ENCODE measurements around the gene PARD6B. TPM values are rescaled to one million over a fixed set of nuclear protein-coding genes. Genes with fewer than 3 reads are reported as not detected.

The PARD6B gene
- total RNA-seq, 1 experiment from 2014 or later: 29.6 TPM

DNA sequence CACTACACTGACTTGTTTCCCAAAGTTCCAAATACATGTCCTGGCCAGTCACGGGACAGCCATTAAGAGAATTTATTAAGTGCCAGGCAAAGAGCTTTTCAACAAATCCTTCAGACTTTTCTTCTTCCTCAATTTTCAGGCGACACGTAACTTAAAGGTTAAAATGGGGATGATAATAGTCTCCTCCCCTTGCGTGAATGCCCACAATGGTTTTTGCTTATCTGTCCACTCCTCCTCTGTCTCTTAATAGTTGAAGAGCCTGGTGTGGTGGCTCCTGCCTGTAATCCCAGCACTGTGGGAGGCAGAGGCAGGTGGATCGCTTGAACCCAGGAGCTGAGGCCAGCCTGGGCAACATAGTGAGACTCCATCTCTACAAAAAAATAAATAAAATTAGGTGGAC lies 11.4 kb upstream of the PARD6B start:
- no peak for DNase-seq (ENCODE audit: low spot score)
- POLR2A ChIA-PET: interaction anchor here (0.6 kb wide), 1 partner anchor 239 kb away, joined by 3 read pairs; no protein-coding TSS in a partner anchor
- CTCF ChIA-PET: interaction anchor here (3.4 kb wide), 1 partner anchor 84 kb away, joined by 25 read pairs; no protein-coding TSS in a partner anchor

DNA sequence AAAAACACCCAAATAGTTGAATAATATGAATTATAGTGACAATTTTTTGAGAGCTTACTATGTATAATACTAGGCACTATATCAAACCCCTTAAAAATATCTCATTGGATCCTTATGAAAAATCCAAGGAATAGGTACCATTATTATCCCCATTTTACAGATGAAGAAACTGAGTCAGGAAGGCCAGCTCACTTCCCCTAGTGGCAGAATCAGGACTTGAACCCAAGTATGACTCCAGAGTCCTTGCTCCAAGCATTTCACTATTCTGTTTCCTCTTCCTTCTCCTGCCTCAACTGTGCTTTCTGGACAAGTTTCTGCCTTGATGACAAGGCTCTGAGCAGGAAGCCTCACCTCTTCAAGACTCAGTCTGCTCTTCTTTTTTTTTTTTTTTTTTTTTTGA lies 10.8 kb upstream of the PARD6B start:
- ATAC-seq: no peak
- POLR2A ChIA-PET: interaction anchor here (0.6 kb wide), 1 partner anchor 238 kb away, joined by 3 read pairs; no protein-coding TSS in a partner anchor
- H3K9me3 Mint-ChIP-seq: no peaks in the 10 kb centered on the region

More for the DNA sequence above, 11.4 kb upstream of the PARD6B start:
- Mint-ChIP-seq H3K36me3 (no peaks in the 10 kb centered on the region), H3K27ac (peak overlapping the region; percentile 36; the same call in 1 of the 2 replicates), H3K4me1 (peaks cover 13% of the 10 kb centered on the region), H3K4me3 (no peak overlapping the region), H3K27me3 (ENCODE audit: low read depth) (no peaks in the 10 kb centered on the region), H3K9me3 (no peaks in the 10 kb centered on the region)
- TF ChIP-seq ZNF121 (CRISPR knock-in tag; IDR thresholded peaks at IDR 0.05): peak; percentile 7; the same call in 1 of the 2 replicates
- no peak for TF ChIP-seq KAT7 (CRISPR knock-in tag; IDR thresholded peaks at IDR 0.05; ENCODE audit: borderline replicate concordance)
- no peak for ATAC-seq

DNA sequence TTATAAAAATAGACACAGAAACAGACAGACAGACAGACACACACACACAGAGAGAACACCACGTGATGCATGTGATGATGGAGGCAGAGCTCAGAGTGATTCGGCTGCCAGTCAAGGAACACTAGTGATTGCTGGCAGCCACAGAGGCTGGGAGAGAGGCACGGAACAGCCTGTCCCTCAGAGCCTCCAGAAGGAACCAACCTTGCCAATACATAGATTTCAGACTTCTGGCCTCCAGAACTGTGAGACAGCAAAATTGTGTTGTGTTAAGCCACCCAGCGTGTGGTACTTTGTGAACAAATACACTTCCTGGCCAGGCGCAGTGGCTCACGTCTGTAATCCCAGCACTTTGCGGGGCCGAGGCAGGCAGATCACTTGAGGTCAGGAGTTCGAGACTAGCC lies 9.5 kb upstream of the PARD6B start:
- Mint-ChIP-seq H3K9me3 (no peaks in the 10 kb centered on the region), H3K27me3 (ENCODE audit: low read depth) (no peaks in the 10 kb centered on the region), H3K36me3 (no peaks in the 10 kb centered on the region), H3K27ac (no peak overlapping the region), H3K4me1 (peaks cover 13% of the 10 kb centered on the region), H3K4me3 (no peak overlapping the region)
- CTCF ChIA-PET: interaction anchor here (1.2 to 1.9 kb wide), 3 partner anchors 27 to 96 kb away, joined by 4 to 5 read pairs (median 5); no protein-coding TSS in a partner anchor
- TF ChIP-seq ZNF671 (CRISPR knock-in tag; IDR thresholded peaks at IDR 0.05) (no peak), RORB (CRISPR knock-in tag; IDR thresholded peaks at IDR 0.05) (no peak), NR2C2 (CRISPR knock-in tag; IDR thresholded peaks at IDR 0.05) (no peak), GRHL2 (CRISPR knock-in tag; IDR thresholded peaks at IDR 0.05; ENCODE audit: insufficient replicate concordance, severe bottlenecking) (no peak)
- TF ChIP-seq, protein P1, sequence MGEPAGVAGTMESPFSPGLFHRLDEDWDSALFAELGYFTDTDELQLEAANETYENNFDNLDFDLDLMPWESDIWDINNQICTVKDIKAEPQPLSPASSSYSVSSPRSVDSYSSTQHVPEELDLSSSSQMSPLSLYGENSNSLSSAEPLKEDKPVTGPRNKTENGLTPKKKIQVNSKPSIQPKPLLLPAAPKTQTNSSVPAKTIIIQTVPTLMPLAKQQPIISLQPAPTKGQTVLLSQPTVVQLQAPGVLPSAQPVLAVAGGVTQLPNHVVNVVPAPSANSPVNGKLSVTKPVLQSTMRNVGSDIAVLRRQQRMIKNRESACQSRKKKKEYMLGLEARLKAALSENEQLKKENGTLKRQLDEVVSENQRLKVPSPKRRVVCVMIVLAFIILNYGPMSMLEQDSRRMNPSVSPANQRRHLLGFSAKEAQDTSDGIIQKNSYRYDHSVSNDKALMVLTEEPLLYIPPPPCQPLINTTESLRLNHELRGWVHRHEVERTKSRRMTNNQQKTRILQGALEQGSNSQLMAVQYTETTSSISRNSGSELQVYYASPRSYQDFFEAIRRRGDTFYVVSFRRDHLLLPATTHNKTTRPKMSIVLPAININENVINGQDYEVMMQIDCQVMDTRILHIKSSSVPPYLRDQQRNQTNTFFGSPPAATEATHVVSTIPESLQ (CRISPR knock-in tag; IDR thresholded peaks at IDR 0.05): no peak
- TF ChIP-seq, protein P2, sequence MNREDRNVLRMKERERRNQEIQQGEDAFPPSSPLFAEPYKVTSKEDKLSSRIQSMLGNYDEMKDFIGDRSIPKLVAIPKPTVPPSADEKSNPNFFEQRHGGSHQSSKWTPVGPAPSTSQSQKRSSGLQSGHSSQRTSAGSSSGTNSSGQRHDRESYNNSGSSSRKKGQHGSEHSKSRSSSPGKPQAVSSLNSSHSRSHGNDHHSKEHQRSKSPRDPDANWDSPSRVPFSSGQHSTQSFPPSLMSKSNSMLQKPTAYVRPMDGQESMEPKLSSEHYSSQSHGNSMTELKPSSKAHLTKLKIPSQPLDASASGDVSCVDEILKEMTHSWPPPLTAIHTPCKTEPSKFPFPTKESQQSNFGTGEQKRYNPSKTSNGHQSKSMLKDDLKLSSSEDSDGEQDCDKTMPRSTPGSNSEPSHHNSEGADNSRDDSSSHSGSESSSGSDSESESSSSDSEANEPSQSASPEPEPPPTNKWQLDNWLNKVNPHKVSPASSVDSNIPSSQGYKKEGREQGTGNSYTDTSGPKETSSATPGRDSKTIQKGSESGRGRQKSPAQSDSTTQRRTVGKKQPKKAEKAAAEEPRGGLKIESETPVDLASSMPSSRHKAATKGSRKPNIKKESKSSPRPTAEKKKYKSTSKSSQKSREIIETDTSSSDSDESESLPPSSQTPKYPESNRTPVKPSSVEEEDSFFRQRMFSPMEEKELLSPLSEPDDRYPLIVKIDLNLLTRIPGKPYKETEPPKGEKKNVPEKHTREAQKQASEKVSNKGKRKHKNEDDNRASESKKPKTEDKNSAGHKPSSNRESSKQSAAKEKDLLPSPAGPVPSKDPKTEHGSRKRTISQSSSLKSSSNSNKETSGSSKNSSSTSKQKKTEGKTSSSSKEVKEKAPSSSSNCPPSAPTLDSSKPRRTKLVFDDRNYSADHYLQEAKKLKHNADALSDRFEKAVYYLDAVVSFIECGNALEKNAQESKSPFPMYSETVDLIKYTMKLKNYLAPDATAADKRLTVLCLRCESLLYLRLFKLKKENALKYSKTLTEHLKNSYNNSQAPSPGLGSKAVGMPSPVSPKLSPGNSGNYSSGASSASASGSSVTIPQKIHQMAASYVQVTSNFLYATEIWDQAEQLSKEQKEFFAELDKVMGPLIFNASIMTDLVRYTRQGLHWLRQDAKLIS (CRISPR knock-in tag; IDR thresholded peaks at IDR 0.05; ENCODE audit: borderline replicate concordance): no peak
- TF ChIP-seq, protein P3, sequence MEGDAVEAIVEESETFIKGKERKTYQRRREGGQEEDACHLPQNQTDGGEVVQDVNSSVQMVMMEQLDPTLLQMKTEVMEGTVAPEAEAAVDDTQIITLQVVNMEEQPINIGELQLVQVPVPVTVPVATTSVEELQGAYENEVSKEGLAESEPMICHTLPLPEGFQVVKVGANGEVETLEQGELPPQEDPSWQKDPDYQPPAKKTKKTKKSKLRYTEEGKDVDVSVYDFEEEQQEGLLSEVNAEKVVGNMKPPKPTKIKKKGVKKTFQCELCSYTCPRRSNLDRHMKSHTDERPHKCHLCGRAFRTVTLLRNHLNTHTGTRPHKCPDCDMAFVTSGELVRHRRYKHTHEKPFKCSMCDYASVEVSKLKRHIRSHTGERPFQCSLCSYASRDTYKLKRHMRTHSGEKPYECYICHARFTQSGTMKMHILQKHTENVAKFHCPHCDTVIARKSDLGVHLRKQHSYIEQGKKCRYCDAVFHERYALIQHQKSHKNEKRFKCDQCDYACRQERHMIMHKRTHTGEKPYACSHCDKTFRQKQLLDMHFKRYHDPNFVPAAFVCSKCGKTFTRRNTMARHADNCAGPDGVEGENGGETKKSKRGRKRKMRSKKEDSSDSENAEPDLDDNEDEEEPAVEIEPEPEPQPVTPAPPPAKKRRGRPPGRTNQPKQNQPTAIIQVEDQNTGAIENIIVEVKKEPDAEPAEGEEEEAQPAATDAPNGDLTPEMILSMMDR (IDR thresholded peaks at IDR 0.05): no peak
- TF ChIP-seq, protein P4, sequence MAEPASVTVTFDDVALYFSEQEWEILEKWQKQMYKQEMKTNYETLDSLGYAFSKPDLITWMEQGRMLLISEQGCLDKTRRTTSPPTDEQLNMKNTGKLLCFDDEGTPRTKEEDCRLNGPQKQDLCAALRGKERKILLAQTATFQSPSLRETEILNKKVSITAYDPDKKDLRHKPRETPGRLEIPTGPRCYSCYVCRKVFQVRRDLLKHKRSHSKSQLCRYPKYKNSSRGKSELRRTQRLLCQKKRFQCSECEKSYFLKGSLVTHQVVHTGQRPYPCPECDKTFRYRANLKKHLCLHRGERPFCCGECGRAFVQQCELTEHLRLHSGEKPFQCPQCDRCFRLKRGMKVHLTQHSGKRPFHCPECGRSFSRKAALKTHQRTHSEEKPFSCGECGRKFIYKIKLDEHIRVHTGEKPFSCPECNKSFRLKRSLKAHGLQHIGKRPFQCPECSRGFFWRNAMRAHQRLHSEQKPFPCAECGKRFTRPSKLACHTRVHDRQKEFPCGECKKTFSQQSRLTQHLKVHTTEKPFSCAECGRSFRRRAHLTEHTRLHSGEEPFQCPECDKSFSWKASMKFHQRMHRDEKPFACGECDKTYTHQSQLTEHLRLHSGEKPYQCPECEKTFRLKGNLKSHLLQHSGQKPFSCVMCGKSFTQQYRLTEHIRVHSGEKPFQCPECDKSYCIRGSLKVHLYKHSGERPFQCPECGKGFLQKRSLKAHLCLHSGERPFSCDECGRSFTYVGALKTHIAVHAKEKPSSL (CRISPR knock-in tag; conservative IDR thresholded peaks at IDR 0.05): no peak
- DNase-seq (ENCODE audit: low spot score) (no peak), ATAC-seq (no peak)
- POLR2A ChIA-PET: no interaction called here

More for the DNA sequence above, 10.8 kb upstream of the PARD6B start:
- Mint-ChIP-seq H3K36me3 (no peaks in the 10 kb centered on the region), H3K27ac (no peak overlapping the region), H3K27me3 (ENCODE audit: low read depth) (no peaks in the 10 kb centered on the region), H3K4me1 (peaks cover 13% of the 10 kb centered on the region), H3K4me3 (no peak overlapping the region)
- CTCF ChIA-PET: interaction anchor here (0.5 to 3.4 kb wide), 4 partner anchors 24 to 95 kb away, joined by 3 to 25 read pairs (median 4); no protein-coding TSS in a partner anchor
- no peak for DNase-seq (ENCODE audit: low spot score)
- TF ChIP-seq JAZF1 (CRISPR knock-in tag; IDR thresholded peaks at IDR 0.05) (no peak), TEAD1 (CRISPR knock-in tag; IDR thresholded peaks at IDR 0.05) (no peak), ZNF317 (CRISPR knock-in tag; IDR thresholded peaks at IDR 0.05; ENCODE audit: borderline replicate concordance, low read depth) (no peak), ELF4 (CRISPR knock-in tag; IDR thresholded peaks at IDR 0.05; ENCODE audit: low read depth) (no peak), PRRX2 (CRISPR knock-in tag; IDR thresholded peaks at IDR 0.05) (no peak)
- TF ChIP-seq, protein P5, sequence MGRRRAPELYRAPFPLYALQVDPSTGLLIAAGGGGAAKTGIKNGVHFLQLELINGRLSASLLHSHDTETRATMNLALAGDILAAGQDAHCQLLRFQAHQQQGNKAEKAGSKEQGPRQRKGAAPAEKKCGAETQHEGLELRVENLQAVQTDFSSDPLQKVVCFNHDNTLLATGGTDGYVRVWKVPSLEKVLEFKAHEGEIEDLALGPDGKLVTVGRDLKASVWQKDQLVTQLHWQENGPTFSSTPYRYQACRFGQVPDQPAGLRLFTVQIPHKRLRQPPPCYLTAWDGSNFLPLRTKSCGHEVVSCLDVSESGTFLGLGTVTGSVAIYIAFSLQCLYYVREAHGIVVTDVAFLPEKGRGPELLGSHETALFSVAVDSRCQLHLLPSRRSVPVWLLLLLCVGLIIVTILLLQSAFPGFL (CRISPR knock-in tag; IDR thresholded peaks at IDR 0.05; ENCODE audit: borderline replicate concordance): no peak
- TF ChIP-seq, protein P6, sequence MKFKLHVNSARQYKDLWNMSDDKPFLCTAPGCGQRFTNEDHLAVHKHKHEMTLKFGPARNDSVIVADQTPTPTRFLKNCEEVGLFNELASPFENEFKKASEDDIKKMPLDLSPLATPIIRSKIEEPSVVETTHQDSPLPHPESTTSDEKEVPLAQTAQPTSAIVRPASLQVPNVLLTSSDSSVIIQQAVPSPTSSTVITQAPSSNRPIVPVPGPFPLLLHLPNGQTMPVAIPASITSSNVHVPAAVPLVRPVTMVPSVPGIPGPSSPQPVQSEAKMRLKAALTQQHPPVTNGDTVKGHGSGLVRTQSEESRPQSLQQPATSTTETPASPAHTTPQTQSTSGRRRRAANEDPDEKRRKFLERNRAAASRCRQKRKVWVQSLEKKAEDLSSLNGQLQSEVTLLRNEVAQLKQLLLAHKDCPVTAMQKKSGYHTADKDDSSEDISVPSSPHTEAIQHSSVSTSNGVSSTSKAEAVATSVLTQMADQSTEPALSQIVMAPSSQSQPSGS (CRISPR knock-in tag; IDR thresholded peaks at IDR 0.05; ENCODE audit: borderline replicate concordance, low read depth): no peak
- TF ChIP-seq, protein P1 (CRISPR knock-in tag; IDR thresholded peaks at IDR 0.05): no peak
